NCI-H226 (cell line): Measurements from ENCODE around the gene IDH3G.

Experiments used
- DNase-seq: peaks from one replicate; pipeline ENCODE4 v3.0.0-alpha.2; 2015

IDH3G gene

GRCh38 chrX:153784325-153784967 lies 9.7 kb downstream of the IDH3G start:
- no peak for DNase-seq

GRCh38 chrX:153783378-153784013 lies 10.7 kb downstream of the IDH3G start:
- DNase-seq: no peak

GRCh38 chrX:153782871-153783270 lies 11.3 kb downstream of the IDH3G start:
- DNase-seq: no peak

- no peak for DNase-seq
Measured at GRCh38 chrX:153782313-153782712, 11.9 kb downstream of the IDH3G start.

GRCh38 chrX:153781428-153782047 lies 12.6 kb downstream of the IDH3G start:
- no peak for DNase-seq

GRCh38 chrX:153780678-153781427 lies 13.3 kb downstream of the IDH3G start, which contains the start of gene SRPK3:
Gene SRPK3 (plus strand): TSS chrX:153781041. CDS start chrX:153781087, 46 bp downstream.
- no peak for DNase-seq

GRCh38 chrX:153779891-153780677 lies 14.1 kb downstream of the IDH3G start:
- DNase-seq: no peak

- no peak for DNase-seq
Measured at GRCh38 chrX:153778684-153779101, 15.5 kb downstream of the IDH3G start.

- DNase-seq: no peak
Measured at GRCh38 chrX:153778181-153778580, 16.0 kb downstream of the IDH3G start.

GRCh38 chrX:153777261-153778090 lies 16.7 kb downstream of the IDH3G start:
- DNase-seq: no peak

GRCh38 chrX:153776611-153777045 lies 17.5 kb downstream of the IDH3G start:
- DNase-seq: no peak

- DNase-seq: no peak
Measured at GRCh38 chrX:153776120-153776599, 18.0 kb downstream of the IDH3G start.

GRCh38 chrX:153775293-153776119 lies 18.7 kb downstream of the IDH3G start:
- DNase-seq: no peak

- no peak for DNase-seq
Measured at GRCh38 chrX:153774576-153775292, 19.4 kb downstream of the IDH3G start.

GRCh38 chrX:153773741-153774575 lies 20.2 kb downstream of the IDH3G start:
- DNase-seq: no peak

GRCh38 chrX:153773218-153773611 lies 21.0 kb downstream of the IDH3G start:
- no peak for DNase-seq

- DNase-seq: no peak
Measured at GRCh38 chrX:153772316-153773217, 21.6 kb downstream of the IDH3G start.
